ENCODE measurements around the gene TNFRSF18. TPM values are rescaled to one million over a fixed set of nuclear protein-coding genes. Genes with fewer than 3 reads are reported as not detected.

TNFRSF18 gene
- total RNA-seq, 1 donor from 2014 or later, result not detected

- Histone ChIP-seq H3K27me3 (ENCODE audit: low read depth) (peaks cover 45% of the 10 kb centered on the region), H3K27ac (replicated peaks) (peak overlapping the region; percentile 50), H3K9me3 (replicated peaks) (no peaks in the 10 kb centered on the region), H3K4me1 (peaks cover 22% of the 10 kb centered on the region), H3K4me3 (peak overlapping the region; percentile 65), H3K36me3 (no peaks in the 10 kb centered on the region)
- intact Hi-C loops (cut with micrococcal nuclease), result no loop called here
- peak; percentile 44 for DNase-seq
- TF ChIP-seq, protein P1, sequence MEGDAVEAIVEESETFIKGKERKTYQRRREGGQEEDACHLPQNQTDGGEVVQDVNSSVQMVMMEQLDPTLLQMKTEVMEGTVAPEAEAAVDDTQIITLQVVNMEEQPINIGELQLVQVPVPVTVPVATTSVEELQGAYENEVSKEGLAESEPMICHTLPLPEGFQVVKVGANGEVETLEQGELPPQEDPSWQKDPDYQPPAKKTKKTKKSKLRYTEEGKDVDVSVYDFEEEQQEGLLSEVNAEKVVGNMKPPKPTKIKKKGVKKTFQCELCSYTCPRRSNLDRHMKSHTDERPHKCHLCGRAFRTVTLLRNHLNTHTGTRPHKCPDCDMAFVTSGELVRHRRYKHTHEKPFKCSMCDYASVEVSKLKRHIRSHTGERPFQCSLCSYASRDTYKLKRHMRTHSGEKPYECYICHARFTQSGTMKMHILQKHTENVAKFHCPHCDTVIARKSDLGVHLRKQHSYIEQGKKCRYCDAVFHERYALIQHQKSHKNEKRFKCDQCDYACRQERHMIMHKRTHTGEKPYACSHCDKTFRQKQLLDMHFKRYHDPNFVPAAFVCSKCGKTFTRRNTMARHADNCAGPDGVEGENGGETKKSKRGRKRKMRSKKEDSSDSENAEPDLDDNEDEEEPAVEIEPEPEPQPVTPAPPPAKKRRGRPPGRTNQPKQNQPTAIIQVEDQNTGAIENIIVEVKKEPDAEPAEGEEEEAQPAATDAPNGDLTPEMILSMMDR (IDR thresholded peaks at IDR 0.05; ENCODE audit: borderline replicate concordance), result no peak
Measured at GRCh38 chr1:1200876-1201810, 5.2 kb downstream of the TNFRSF18 start.

DNA sequence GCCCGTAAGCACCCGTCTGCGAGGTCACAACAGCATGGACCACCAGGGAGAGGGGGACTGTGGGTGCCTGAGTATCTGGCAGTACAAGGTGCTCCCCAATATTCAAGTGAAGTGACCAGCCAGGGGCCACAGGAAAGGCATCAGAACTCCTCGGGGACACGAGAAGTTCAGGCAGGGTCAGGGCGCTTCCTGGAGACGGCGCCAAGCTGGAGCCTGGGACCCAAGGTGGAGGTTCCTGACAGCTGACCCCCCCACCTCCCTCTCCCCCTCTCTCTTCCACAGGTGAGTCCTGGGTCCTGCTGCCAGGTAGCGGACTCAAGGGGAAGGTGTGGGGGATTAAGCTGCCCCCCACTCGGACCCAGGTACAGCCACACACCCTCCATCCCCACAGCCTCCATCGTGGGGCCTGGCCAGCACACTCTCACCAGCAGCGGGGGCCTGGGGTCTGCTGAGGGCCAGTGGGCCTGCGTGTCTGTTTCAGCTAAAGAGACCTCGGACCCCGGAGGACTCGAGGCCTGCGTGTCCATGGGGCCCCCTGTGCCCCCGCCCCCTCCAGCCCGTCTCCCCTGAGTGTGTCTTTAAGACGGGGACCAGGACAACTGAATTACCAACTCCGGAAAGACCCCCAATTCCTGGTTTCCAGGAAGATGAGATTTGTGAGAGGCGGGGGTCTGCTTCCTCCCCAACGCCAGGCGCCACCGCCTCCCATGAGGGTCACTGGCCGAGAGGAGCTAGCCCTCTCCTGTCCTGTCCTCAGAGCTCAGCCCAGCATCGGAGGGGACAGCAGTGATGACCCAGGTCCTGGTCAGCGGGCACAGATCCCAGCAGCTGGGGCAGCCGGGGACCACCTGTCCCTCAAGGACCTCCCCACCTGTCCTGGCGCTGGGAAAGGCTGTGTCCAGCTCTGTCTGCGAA, 6.2 kb downstream of the TNFRSF18 start:
- H3K27me3 ChIP-seq (ENCODE audit: low read depth), result peaks cover 35% of the 10 kb centered on the region
- H3K9me3 ChIP-seq (replicated peaks), result peaks cover 5% of the 10 kb centered on the region
- H3K27ac ChIP-seq (replicated peaks), result no peak overlapping the region
- TF ChIP-seq, protein P1 (IDR thresholded peaks at IDR 0.05; ENCODE audit: borderline replicate concordance), result no peak
- H3K36me3 ChIP-seq, result no peaks in the 10 kb centered on the region
- DNase-seq, result peak; percentile 16
- H3K4me1 ChIP-seq, result peaks cover 16% of the 10 kb centered on the region
- H3K4me3 ChIP-seq, result peak overlapping the region; percentile 65
- intact Hi-C loops (cut with micrococcal nuclease), result no loop called here

- H3K27ac ChIP-seq (replicated peaks), result no peak overlapping the region
- intact Hi-C loops (cut with micrococcal nuclease), result no loop called here
Measured at GRCh38 chr1:1199141-1199960, 7.0 kb downstream of the TNFRSF18 start.

DNA sequence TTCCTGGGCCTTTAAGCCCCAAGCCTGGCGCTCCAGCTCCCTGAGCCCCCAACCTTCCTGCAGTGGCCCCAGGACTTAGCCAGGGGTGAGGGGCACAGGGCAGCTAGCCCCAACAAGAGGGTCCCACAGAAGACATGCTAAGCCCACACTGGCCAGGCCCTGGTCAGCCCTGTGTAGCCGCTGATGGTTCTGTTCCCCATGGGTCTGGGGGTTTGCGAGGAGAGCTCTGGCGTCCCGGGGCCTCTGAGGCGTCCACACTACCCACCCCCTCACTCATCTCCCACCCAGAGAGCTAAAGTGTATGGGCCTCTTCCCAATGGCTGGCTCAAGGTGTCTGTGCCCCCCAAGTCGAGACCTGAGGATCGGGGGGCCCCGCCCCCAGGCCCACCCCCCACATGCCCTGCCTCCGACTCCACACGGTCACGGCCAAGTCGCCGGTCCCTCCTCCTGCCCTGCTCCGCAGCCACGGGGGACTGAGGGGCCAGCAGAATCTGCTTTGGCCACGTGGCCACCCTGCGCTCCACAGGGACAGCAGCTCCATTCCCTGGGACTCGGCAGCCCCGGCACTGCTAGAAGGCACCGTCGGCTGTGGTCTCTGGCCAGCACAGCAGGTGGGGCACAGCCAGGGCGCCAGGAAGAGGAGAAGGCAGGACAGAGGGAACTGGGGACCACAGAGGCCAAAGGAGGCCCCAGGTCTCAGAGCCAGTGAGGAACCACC, 7.8 kb downstream of the TNFRSF18 start:
- Histone ChIP-seq H3K27me3 (ENCODE audit: low read depth) (peaks cover 26% of the 10 kb centered on the region), H3K27ac (replicated peaks) (no peak overlapping the region), H3K4me3 (no peak overlapping the region), H3K9me3 (replicated peaks) (peaks cover 16% of the 10 kb centered on the region), H3K36me3 (no peaks in the 10 kb centered on the region), H3K4me1 (peaks cover 16% of the 10 kb centered on the region)
- intact Hi-C loops (cut with micrococcal nuclease), result no loop called here
- DNase-seq, result peak; percentile 12
- TF ChIP-seq, protein P1 (IDR thresholded peaks at IDR 0.05; ENCODE audit: borderline replicate concordance), result no peak

More at GRCh38 chr1:1199141-1199960, 7.0 kb downstream of the TNFRSF18 start:
- Histone ChIP-seq H3K9me3 (replicated peaks) (peaks cover 14% of the 10 kb centered on the region), H3K27me3 (ENCODE audit: low read depth) (peaks cover 31% of the 10 kb centered on the region), H3K4me1 (peaks cover 16% of the 10 kb centered on the region), H3K4me3 (no peak overlapping the region), H3K36me3 (no peaks in the 10 kb centered on the region)
- TF ChIP-seq, protein P1 (IDR thresholded peaks at IDR 0.05; ENCODE audit: borderline replicate concordance), result no peak
- DNase-seq, result peak; percentile 11

All from left ventricle myocardium inferior (tissue), 1 donor.